Measurements from ENCODE around the gene ZNF205. TPM values are rescaled to one million over a fixed set of nuclear protein-coding genes. Genes with fewer than 3 reads are reported as not detected.

ZNF205 gene
- total RNA-seq, 1 experiment from 2014 or later, result 19.0 TPM

GRCh38 chr16:3085868-3086595 lies 26.4 kb upstream of the ZNF205 start:
- no peak overlapping the region for H3K4me2 ChIP-seq (ENCODE audit: low read length)
- no peak overlapping the region for H3K4me3 ChIP-seq (ENCODE audit: low read length)
- no TSS peak for BruUV-seq (replicated peaks)
- no peaks in the 10 kb centered on the region for H3F3A ChIP-seq (ENCODE audit: low read length, unreplicated experiment)
- H4K20me1 ChIP-seq (ENCODE audit: low read length), result no peaks in the 10 kb centered on the region
- no peak for ATAC-seq
- H3K9me2 ChIP-seq (replicated peaks; ENCODE audit: low read length), result no peaks in the 10 kb centered on the region
- TF ChIP-seq EZH2 (IDR thresholded peaks at IDR 0.05; ENCODE audit: low read length, unreplicated experiment) (no peak), CTCF (conservative IDR thresholded peaks at IDR 0.05; ENCODE audit: low read depth, low read length) (no peak), EZH2phosphoT487 (IDR thresholded peaks at IDR 0.05; ENCODE audit: borderline replicate concordance, low read length) (no peak)
- CTCF ChIA-PET, result no interaction called here
- no peaks in the 10 kb centered on the region for H3K27me3 ChIP-seq (ENCODE audit: low read length)
- intact Hi-C loops (cut with micrococcal nuclease), result no loop called here
- no peak for DNase-seq
- H3K4me1 ChIP-seq (ENCODE audit: insufficient read depth, low read length), result no peaks in the 10 kb centered on the region
- H3K27ac ChIP-seq (ENCODE audit: low read length), result no peak overlapping the region
- H3K79me2 ChIP-seq (ENCODE audit: low read length), result no peaks in the 10 kb centered on the region
- no peak overlapping the region for H2AFZ ChIP-seq (ENCODE audit: low read length)
- H3K9me3 ChIP-seq (ENCODE audit: low read length), result no peaks in the 10 kb centered on the region
- no peak overlapping the region for H3K9ac ChIP-seq (ENCODE audit: low read length)
- POLR2A ChIA-PET (ENCODE audit: unreplicated experiment), result no interaction called here
- H3K36me3 ChIP-seq (ENCODE audit: low read depth, low read length), result no peaks in the 10 kb centered on the region

- H3F3A ChIP-seq (ENCODE audit: low read length, unreplicated experiment), result no peaks in the 10 kb centered on the region
- ChIA-PET CTCF (no interaction called here), POLR2A (ENCODE audit: unreplicated experiment) (no interaction called here)
- no peaks in the 10 kb centered on the region for H3K79me2 ChIP-seq (ENCODE audit: low read length)
- BruUV-seq (replicated peaks), result no TSS peak
- H4K20me1 ChIP-seq (ENCODE audit: low read length), result no peaks in the 10 kb centered on the region
- no peak overlapping the region for H3K9ac ChIP-seq (ENCODE audit: low read length)
- no peaks in the 10 kb centered on the region for H3K4me1 ChIP-seq (ENCODE audit: insufficient read depth, low read length)
- H3K9me3 ChIP-seq (ENCODE audit: low read length), result no peaks in the 10 kb centered on the region
- no peak overlapping the region for H2AFZ ChIP-seq (ENCODE audit: low read length)
- no peak overlapping the region for H3K27ac ChIP-seq (ENCODE audit: low read length)
- ATAC-seq (no peak), DNase-seq (no peak)
- intact Hi-C loops (cut with micrococcal nuclease), result no loop called here
- no peaks in the 10 kb centered on the region for H3K9me2 ChIP-seq (replicated peaks; ENCODE audit: low read length)
- H3K4me2 ChIP-seq (ENCODE audit: low read length), result no peak overlapping the region
- no peak for TF ChIP-seq EZH2 (IDR thresholded peaks at IDR 0.05; ENCODE audit: low read length, unreplicated experiment)
- TF ChIP-seq CTCF (conservative IDR thresholded peaks at IDR 0.05; ENCODE audit: low read depth, low read length), result no peak
- TF ChIP-seq EZH2phosphoT487 (IDR thresholded peaks at IDR 0.05; ENCODE audit: borderline replicate concordance, low read length), result no peak
- no peaks in the 10 kb centered on the region for H3K36me3 ChIP-seq (ENCODE audit: low read depth, low read length)
- no peaks in the 10 kb centered on the region for H3K27me3 ChIP-seq (ENCODE audit: low read length)
- H3K4me3 ChIP-seq (ENCODE audit: low read length), result no peak overlapping the region
These were observed 25.7 kb upstream of the ZNF205 start for GRCh38 chr16:3086596-3087242.
